ENCODE measurements around the gene TNFRSF8.
A peak's percentile ranks its signal among the peaks of the same experiment; 100 is the strongest.
"Not testable (repeated sequence)": the region's sequence is repeated elsewhere in the genome, so short reads cannot be mapped to it uniquely, and the experiment has no call there.

The TNFRSF8 gene

DNA sequence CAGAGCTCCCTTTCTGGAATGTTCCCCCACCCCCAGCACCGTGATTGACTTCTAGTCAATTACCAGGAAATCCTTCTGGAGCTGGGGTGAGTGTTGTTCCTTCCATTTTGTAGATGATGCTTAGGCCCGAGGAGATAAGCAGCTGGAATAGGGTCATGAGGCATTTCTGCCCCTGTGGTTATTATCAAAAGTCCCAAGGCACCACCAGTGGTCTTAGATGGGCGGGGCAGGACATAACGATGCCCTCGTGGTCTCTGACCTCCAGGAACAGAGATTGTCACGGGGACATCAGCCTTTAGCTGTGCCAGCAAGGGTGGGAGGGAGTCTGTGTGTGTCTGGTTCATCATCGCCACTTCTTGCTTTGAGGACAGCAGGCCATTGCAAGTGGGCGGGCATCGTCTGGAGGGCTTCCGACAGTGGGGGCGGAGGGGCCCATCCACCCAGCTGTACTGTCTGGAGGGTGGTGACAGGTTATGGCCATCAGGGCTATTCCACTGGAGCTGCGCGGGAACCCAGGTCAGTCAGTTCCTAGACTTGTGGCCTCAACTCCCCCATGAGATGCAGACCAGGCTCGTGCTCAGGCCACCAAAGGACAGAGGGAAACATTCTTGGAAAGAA lies 22.6 kb downstream of the TNFRSF8 start:
- DNase-seq (ENCODE audit: low spot score) = no peak

DNA sequence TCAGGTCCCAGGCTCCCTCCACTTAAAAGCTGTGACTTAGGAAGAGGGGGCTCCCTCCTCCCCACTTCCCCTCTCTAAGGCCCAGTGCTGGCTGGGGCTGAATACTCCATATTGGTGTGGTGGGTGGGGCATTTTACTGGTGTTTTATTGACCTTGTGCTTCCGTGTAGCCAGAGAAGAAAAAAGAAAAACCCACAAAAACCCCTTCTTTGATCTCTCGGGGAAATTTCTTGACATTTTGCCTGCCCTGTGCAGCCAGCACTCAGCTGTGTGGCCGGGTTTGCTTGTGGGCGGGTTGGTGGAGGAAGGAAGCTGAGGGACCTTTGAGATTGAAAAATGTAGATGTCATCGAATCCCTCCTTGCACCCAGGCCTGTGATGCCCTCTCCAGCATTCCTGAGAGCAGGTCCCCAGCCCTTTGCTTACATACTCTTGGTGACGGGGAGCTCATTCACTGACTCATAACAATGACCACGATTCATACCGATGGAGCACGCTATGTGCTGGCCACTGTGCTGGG lies 24.8 kb downstream of the TNFRSF8 start:
- no peak for DNase-seq (ENCODE audit: low spot score)

DNA sequence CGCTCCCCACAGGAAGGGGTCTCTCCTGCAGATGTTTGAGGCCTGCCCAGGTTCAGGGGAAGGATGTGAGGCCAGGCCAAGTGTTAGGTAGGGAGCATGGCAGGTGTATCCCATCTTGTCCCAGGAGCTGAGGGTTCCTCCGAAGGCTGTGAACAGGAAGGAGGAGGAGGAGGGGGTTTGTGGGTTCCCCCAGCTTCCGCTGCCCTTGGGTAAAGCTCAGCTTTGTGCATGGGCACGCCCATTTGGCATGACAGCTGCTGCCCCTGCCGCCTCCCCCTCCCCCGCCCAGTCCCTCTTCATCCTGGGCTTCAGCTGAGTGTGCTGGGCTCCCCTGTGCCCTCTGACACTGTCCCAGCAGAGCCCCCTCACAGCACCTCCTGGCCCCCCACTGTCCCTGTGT lies 25.5 kb downstream of the TNFRSF8 start:
- DNase-seq (ENCODE audit: low spot score) = no peak

DNA sequence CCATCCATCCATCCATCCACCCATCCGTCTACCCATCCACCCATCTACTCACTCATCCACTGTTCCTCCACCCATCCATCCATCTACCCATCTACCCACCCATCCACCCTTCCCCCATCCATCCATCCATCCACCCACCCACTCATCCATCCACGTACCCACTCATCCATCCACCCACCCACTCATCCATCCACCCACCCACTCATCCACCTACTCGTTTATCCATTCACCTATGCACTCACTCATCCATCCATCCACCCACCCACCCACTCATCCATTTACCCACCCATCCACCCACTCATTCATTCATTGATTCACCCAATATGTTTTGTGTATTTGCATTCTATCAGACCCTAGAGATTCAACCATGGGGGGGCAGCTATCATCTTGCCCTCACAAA lies 27.2 kb downstream of the TNFRSF8 start:
- no peak for DNase-seq (ENCODE audit: low spot score)

DNA sequence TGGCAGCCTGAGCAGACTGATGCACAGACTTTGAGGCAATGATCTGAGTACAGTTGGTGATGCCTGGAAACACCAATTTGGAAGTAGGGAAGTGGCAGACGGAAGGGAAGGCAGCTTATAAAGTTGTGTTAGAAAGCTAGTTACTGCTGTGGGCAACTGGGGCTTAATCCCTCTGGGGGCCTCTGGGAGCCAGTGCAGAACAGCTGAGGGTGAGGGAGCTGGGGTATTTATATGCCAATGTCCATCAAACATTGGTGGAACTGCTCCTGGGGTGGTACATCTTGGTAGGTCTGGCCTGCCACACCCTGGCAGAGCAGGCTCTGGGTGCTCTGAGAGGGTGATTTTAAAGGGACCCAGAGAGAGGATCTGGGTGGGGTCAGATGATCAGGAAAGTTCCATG lies 28.1 kb downstream of the TNFRSF8 start:
- no peak for DNase-seq (ENCODE audit: low spot score)

DNA sequence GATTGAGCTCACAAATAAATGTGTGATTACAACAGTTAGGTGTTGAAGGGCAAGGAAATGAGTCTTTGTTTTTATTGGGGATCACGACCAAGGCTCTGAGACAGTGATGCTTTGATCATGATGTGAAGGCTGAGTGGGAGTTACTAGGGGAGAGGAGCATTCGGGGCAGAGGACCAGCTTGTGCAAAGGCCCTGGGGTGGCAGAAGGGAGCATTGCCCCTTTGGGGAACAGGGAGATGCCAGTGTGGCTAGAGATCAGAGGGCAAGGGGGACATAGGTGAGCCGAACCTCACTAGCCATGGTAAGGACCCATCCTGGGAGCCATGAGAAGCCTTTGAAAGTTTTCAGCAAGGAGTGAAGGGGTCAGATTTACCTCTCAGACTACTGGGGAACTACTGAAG lies 31.1 kb downstream of the TNFRSF8 start:
- no peak for DNase-seq (ENCODE audit: low spot score)

DNA sequence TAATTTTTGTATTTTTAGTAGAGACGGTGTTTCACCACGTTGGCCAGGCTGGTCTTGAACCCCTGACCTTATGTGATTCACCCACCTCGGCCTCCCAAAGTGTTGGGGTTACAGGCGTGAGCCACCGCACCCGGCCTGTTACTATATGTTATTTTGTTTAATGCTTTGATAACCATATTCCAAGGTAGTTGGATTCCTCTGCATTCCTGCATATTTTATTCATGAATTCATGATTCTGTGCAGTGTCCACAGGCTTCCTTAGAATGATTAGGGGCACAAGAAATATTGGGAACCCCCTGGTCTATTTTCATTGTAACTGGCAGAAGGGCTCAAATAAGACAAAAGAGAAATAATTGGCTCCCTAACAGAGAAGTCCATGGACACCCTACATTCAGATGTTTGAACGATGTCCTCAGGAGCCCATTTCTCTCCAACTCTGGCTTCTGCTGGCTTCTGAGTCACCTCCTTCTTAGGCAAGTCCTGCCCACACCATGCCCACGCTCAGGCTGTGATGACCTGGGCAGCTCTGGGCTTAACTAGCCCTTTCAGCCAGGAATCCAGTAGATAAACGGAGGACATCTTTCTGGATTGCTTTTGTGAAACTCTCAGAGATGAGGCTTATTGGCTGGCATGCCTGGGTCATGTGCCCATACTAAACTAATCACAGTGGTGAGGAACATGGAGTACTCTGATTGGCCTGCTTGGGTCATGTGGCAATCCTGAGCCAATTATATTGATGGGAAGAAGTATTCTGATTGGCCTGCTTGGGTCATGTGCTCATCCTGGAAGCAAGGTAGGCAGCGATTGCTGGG lies 32.6 kb downstream of the TNFRSF8 start:
- DNase-seq (ENCODE audit: low spot score) = peak; percentile 99

DNA sequence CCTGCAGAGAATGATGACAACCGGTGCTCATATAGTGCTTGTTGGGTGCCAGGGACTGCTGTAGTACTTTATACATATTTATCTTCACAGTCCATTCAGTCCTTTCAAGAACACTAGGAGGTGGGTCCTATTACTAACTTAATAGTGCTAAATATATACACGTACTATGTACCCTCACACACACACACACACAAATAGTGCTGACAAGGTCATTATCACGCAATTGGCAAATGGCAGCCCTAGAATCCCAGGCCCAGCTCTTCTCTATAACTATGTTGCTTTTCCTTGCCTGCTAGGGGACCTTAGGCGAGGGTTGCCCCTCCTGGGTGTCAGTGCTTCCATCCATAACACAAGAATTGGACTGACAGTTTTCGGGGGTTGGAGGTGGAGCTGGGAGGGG lies 33.5 kb downstream of the TNFRSF8 start:
- DNase-seq (ENCODE audit: low spot score) = no peak

DNA sequence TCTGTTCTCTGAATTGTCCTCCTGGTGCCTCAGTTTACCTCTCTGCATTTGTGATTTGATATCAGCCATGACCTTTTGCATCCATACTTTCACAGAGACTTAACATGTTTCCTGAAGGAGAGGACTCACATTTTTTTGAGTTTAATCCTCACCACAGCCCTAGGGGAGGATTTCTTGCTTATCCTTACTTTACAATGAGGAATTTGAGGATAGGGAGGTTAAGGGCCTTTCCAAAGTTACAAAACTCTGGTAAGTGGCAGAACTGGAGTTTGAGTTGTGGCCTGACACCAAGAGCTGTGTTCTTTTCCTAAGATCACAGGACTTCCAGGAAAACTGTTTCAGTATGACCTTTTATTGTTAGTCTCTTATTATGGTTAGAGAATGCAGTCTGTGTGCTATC lies 34.2 kb downstream of the TNFRSF8 start:
- no peak for DNase-seq (ENCODE audit: low spot score)

DNA sequence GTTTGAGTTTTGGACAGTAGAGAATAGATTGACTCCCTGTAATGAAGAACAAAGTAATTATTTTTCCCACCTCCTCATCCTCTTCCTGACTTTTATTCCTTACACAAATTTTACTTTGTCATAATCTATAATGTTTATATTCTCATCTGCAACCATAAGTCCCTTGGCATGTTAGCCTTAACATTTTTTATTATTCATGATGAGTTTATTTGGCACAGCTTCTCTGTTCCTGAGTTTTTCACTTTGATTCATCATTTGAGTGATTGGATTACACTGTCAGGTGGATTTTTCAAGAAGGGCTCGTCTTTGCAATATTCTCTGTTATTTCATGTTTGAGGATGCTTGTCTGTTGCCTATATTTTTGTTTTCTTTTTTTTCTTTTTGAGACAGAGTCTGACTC lies 35.7 kb downstream of the TNFRSF8 start:
- no peak for DNase-seq (ENCODE audit: low spot score)

DNA sequence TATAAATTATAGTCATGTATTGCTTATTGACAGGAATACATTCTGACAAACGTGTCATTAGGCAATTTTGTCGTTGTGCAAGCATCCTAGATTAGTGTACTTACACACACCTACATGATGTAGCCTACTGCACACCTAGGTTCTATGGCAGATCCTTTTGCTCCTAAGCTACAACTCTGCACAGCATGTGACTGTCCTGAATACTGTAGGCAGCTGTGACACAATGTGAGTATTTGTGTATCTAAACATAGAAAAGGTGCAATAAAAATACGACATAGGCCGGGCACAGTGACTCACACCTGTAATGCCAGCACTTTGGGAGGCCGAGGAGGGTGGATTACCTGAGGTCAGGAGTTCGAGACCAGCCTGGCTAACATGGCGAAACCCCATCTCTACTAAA lies 36.5 kb downstream of the TNFRSF8 start:
- no peak for DNase-seq (ENCODE audit: low spot score)

DNA sequence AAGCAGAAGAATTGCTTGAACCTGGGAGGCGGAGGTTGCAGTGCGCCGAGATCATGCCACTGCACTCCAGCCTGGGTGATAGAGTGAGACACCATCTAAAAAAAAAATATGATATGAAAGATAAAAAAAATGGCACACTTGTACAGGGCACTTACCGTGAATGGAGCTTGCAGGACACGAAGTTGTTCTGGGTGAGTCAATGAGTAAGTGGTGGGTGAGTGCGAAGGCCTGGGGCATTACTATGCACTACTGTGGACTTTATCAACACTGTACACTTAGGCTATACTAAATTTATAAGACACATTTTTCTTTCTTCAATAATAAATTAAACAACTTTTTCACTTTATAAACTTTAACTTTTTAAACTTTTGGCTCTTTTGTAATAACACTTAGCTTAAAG lies 37.0 kb downstream of the TNFRSF8 start:
- DNase-seq (ENCODE audit: low spot score) = no peak

DNA sequence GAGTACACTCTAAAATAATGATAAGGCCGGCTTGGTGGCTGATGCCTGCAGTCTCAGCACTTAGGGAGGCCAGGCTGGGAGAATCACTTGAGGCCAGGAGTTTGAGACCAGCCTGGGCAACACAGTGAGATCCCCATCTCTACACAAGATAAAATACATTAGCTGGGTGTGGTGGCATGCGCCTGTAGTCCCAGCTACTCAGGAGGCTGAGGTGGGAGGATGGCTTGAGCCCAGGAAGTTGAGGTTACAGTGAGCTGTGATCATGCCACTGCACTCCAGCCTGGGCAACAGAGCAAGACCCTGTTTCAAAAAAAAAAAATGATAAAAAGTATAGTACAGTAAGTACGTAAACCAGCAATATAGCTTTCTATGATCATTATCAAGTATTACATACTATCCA lies 38.0 kb downstream of the TNFRSF8 start:
- not testable (repeated sequence) for DNase-seq (ENCODE audit: low spot score)

DNA sequence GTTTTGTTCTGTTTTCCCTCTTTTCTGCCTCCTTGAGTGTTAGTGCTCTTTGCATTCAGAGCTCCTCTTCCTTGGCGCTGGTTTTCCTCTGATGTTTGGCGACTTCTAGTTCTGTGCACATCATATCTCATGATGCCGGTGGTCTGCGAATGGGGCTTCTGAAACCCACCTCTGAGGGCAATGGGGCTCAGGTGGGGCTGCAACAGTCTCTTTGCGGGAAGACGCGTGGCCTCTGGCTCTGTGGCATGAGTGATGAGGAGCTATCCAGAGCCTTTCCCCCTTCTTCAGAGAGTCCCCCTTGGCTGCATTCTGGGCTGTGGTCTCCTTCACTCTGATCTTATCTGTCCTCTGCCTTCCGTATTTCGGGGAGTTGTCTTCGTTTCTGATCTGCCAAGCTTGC lies 39.0 kb downstream of the TNFRSF8 start:
- no peak for DNase-seq (ENCODE audit: low spot score)

DNA sequence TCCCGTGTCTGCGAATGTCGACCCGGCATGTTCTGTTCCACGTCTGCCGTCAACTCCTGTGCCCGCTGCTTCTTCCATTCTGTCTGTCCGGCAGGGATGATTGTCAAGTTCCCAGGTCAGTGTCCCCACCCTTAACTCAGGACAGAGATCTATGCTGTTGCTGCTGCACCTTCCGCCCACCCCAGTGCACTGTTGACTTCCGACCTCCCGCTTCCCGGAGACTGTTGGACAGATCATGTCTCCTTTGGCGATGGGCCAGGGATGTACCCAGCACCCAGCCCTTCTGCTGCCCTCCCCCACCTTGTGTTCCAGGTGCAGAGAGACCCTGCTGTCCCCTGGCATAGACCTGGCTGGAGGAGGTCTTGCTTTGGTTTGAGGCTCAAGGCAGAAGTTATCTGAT lies 41.3 kb downstream of the TNFRSF8 start:
- DNase-seq (ENCODE audit: low spot score) = no peak

DNA sequence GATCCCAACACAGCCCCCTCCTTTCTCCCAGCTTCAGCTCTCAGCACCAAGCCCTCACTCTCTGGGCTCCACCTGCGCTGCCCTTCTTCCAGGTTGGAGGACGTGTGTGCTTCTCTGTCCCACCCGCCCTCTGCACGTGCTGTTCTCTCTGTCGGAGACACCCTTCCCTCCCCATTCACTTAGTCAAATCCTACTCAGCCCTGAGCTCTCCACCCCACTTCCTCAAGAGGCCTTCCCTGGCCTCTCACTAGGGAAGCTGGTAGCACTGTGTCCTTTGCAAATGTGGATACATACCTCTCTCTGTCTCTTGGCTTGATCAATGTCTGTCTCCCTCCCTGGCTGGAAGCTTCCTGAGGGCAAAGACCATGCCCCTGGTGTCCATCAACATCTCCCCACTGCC lies 43.0 kb downstream of the TNFRSF8 start:
- no peak for DNase-seq (ENCODE audit: low spot score)

DNA sequence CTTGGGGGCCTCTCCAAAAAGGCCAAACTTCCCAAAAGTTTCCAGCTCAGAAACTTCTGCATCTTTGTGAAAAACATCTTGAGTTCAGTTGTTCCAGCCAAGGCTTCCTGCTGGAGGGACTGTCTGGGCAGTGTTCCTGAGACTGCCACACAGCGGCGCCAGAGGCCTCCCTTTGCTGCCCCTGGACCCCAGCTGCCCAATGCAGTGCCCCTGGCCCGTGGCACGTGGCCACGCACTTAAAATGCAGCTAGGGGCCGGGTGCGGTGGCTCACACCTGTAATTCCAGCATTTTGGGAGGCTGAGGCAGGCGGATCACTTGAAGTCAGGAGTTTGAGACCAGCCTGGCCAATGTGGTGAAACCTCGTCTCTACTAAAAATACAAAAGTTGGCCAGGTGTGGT lies 43.8 kb downstream of the TNFRSF8 start:
- DNase-seq (ENCODE audit: low spot score) = peak; percentile 51

DNA sequence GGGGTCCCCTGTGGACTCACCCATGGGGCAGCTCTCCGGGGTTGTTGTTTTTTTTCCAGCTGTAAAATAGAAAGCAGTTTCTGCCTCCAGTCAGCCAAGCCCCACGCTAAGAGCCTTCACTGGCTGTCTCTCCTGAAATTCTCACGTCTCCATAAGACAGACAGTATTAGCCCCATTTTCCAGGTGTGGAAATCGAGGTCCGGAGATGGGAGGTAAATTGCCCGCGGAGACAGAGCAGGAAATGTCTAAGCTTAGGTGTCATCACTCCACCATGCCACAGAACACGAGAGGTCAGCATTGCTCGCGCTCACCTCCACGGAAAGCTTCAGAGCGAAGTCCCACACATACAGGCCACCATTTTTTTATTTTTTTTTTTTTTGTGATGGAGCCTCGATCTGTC lies 44.6 kb downstream of the TNFRSF8 start:
- no peak for DNase-seq (ENCODE audit: low spot score)

DNA sequence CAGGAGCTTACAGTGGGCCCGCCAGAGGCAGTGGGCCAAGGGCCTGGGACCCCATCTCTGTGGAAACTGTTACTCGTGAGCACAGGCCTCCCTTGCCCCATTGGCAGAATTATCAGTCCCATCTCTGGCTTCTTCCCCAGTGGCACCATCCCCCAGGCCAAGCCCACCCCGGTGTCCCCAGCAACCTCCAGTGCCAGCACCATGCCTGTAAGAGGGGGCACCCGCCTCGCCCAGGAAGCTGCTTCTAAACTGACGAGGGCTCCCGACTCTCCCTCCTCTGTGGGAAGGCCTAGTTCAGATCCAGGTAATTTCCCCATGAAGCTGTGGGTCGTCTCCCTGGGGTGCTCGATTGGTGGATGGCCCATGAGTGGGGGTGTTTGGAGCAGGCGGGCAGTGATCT lies 46.8 kb downstream of the TNFRSF8 start:
- no peak for DNase-seq (ENCODE audit: low spot score)

DNA sequence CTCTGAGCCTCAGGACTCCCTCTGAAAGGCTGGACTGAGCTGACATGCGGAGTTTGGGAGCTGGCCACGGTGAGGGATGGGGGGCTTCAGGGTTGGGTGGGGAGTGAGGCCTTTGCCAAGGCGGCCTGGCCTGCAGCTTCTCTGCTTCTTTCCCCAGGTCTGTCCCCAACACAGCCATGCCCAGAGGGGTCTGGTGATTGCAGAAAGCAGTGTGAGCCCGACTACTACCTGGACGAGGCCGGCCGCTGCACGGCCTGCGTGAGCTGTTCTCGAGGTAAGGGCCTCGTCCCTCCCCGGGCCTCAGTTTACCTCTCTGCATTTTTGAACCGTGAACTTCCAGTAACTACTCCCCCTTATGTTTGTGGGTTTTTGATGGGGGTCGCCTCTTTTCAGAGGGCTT lies 48.6 kb downstream of the TNFRSF8 start:
- DNase-seq (ENCODE audit: low spot score) = no peak

DNA sequence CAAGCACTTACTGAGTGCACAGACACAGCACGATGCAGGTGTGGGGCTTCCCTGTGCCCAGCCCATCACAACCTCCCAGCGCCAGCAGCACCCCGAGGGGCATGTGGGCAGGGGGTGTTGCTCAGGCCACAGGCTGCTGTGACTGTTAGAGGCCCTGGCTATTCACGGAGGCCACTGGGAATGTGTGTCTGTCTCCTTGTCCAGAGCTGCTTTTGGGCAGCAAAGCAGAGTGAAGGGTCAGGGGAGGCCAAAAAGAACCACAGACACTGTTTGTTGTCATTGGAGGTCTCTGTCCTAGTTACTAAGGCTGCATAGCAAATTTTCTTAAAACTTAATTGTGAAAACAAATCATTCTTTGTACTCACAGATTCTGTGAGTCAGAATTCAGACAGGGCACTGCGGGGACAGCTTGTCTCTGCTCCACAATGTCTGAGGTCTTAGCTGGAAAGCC lies 49.6 kb downstream of the TNFRSF8 start:
- DNase-seq (ENCODE audit: low spot score) = no peak

DNA sequence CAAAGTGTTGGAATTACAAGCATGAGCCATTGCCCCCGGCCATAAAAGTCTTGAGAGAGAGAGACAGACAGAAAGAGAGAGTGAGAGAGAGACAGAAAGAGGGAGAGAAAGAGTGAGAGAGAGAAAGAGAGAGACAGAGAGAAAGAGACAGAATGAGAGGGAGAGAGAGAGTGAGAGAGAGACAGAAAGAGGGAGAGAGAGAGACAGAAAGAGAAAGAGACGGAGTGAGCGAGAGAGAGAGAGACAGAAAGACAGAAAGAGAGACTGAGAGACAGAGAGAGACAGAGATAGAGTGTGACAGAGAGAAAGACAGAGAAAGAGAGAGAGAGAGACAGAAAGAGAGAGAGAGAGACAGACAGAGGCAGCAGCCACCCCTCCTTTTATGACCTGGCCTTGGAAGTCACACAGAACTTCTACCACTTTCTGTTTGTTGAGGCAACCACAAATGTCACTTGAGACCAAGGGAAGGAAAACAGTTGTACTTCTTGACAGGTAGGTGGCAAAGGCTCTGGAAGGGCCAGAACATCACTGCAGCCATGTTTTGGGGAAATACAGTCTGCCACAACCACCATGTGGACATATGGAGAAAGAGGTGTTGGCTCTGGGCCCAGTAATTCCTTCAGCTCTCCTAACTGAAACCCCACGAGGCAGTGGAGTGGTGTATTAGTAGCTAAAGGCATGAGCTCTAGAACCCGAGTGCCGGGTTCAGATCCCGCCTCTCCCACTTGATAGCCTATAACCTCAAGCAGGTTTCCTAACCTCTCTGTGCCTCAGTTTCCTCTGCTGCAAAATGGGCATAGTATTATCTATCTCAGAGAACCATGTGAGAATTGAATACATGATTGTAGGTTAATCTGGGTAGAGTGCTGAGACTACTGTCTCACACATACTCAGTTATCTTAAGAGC lies 50.6 kb downstream of the TNFRSF8 start:
- no peak for DNase-seq (ENCODE audit: low spot score)

DNA sequence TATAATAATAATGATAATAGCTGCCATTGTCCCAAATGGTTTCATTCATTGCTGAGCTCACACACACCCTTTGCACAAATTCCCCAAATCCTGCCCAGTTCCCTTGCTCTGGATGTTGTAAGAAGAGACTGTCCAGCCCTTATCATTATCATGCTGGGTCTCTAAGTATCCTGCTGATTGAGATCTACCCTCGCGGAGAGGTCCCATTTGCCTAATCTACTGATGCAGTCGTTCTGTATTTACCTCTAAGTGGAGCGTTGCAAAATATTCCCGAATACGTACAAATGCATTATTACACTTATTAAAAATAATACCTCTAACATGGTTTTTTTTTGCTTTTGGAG lies 51.2 kb downstream of the TNFRSF8 start:
- DNase-seq (ENCODE audit: low spot score) = no peak
